ENCODE data around the gene TBC1D3B. TPM values are rescaled to one million over a fixed set of nuclear protein-coding genes. Genes with fewer than 3 reads are reported as not detected.

Gene TBC1D3B
- polyA plus RNA-seq, 2 of the 4 experiments (the other 2 are of a cell fraction): 1.5 to 5.6 TPM

DNA sequence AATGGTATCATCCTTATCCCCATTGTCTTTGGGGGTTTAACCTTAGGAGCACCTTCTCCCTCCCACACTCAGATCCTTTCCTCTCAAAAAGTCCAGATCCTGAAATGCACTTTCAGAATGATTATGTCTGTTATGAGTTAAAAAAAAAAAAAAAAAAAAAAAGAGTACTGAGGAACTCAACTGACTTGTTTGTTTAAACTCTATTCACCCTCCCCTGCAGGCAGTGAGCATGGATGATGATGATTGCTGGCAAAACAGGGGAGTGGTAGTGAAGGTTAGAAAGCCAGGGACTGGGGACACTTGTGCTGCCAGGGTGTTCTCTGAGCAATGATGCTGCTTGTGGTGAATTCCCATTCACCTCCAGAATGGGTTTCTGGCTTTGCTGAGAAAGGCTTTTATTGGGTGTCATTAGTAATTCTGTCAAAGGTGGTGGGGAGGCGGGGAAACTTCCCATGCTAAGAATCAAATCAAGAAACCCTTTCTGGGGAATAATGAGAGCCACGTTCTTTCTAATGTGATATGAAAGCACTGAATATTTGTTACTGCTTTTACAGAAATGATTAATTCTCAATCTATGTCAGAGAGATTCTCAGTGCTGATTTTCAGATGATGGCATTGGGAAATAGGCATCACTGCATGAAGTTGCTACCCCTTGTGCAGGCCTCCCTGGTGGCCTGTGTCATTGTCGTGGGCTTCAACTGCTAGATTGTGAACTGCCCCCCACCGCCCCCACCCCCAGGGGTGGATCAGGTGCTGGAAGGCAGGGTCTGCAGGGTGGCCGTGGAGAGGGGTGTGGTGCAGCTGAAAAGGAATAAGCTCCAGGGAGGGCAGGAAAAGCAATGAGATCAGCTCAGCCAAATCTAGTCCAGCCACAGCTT is 58.7 kb downstream of the TBC1D3B start (continued):
- no peak for TF ChIP-seq CBX8 (IDR thresholded peaks at IDR 0.05)
- TF ChIP-seq NR3C1 (IDR thresholded peaks at IDR 0.05): no peak
- TF ChIP-seq TFCP2L1 (CRISPR knock-in tag; IDR thresholded peaks at IDR 0.05): no peak

Other genes with a start within 250 kb of the TBC1D3B start
- 3.9 and 4.6 TPM in 2 replicates for gene RDM1, start 245.9 kb downstream of the TBC1D3B start, polyA plus RNA-seq (2011; rRNA removed)
- 3.3 to 4.3 TPM (median 3.6 TPM) in 3 replicates for gene RDM1, start 245.9 kb downstream of the TBC1D3B start, polyA plus RNA-seq (2017; fragmentation: RNase III; extraction: RNeasy Plus Mini Kit Qiagen cat#74134 plus additional on column Dnase treatment)
- gene LYZL6, start 232.9 kb downstream of the TBC1D3B start, polyA plus RNA-seq (2011; rRNA removed): not detected in 2 replicates
- not detected in 3 replicates for gene LYZL6, start 232.9 kb downstream of the TBC1D3B start, polyA plus RNA-seq (2017; fragmentation: RNase III; extraction: RNeasy Plus Mini Kit Qiagen cat#74134 plus additional on column Dnase treatment)
- not detected in 2 replicates for gene CCL16, start 195.1 kb downstream of the TBC1D3B start, polyA plus RNA-seq (2011; rRNA removed)
- gene CCL16, start 195.1 kb downstream of the TBC1D3B start, polyA plus RNA-seq (2017; fragmentation: RNase III; extraction: RNeasy Plus Mini Kit Qiagen cat#74134 plus additional on column Dnase treatment): not detected in 3 replicates
- gene CCL14, start 189.9 kb downstream of the TBC1D3B start, polyA plus RNA-seq (2011; rRNA removed): not detected in 2 replicates
- gene CCL14, start 189.9 kb downstream of the TBC1D3B start, polyA plus RNA-seq (2017; fragmentation: RNase III; extraction: RNeasy Plus Mini Kit Qiagen cat#74134 plus additional on column Dnase treatment): not detected in 3 replicates
- gene CCL15, start 175.1 kb downstream of the TBC1D3B start, polyA plus RNA-seq (2011; rRNA removed): 0.10 TPM in 1 of 2 replicates, not detected in the other
- gene CCL15, start 175.1 kb downstream of the TBC1D3B start, polyA plus RNA-seq (2017; fragmentation: RNase III; extraction: RNeasy Plus Mini Kit Qiagen cat#74134 plus additional on column Dnase treatment): not detected in 3 replicates
- gene CCL23, start 158.7 kb downstream of the TBC1D3B start, polyA plus RNA-seq (2011; rRNA removed): not detected in 2 replicates
- not detected in 3 replicates for gene CCL23, start 158.7 kb downstream of the TBC1D3B start, polyA plus RNA-seq (2017; fragmentation: RNase III; extraction: RNeasy Plus Mini Kit Qiagen cat#74134 plus additional on column Dnase treatment)
- not detected in 2 replicates for gene CCL18, start 112.4 kb downstream of the TBC1D3B start, polyA plus RNA-seq (2011; rRNA removed)
- gene CCL18, start 112.4 kb downstream of the TBC1D3B start, polyA plus RNA-seq (2017; fragmentation: RNase III; extraction: RNeasy Plus Mini Kit Qiagen cat#74134 plus additional on column Dnase treatment): not detected in 3 replicates
- gene CCL3, start 86.5 kb downstream of the TBC1D3B start, polyA plus RNA-seq (2011; rRNA removed): not detected in 2 replicates
- gene CCL3, start 86.5 kb downstream of the TBC1D3B start, polyA plus RNA-seq (2017; fragmentation: RNase III; extraction: RNeasy Plus Mini Kit Qiagen cat#74134 plus additional on column Dnase treatment): not detected in 3 replicates
- gene CCL4, start 72.8 kb downstream of the TBC1D3B start, polyA plus RNA-seq (2011; rRNA removed): not detected in 2 replicates
- gene CCL4, start 72.8 kb downstream of the TBC1D3B start, polyA plus RNA-seq (2017; fragmentation: RNase III; extraction: RNeasy Plus Mini Kit Qiagen cat#74134 plus additional on column Dnase treatment): not detected in 3 replicates
- gene CCL3L1, start 20.1 kb upstream of the TBC1D3B start, polyA plus RNA-seq (2011; rRNA removed): not detected in 2 replicates
- gene CCL3L1, start 20.1 kb upstream of the TBC1D3B start, polyA plus RNA-seq (2017; fragmentation: RNase III; extraction: RNeasy Plus Mini Kit Qiagen cat#74134 plus additional on column Dnase treatment): not detected in 3 replicates
- gene CCL4L2, start 34.4 kb upstream of the TBC1D3B start, polyA plus RNA-seq (2011; rRNA removed): not detected in 2 replicates
- gene CCL4L2, start 34.4 kb upstream of the TBC1D3B start, polyA plus RNA-seq (2017; fragmentation: RNase III; extraction: RNeasy Plus Mini Kit Qiagen cat#74134 plus additional on column Dnase treatment): not detected in 3 replicates
- 0.08 TPM in 1 of 2 replicates, not detected in the other for gene TBC1D3I, start 87.9 kb upstream of the TBC1D3B start, polyA plus RNA-seq (2011; rRNA removed)
- gene TBC1D3I, start 87.9 kb upstream of the TBC1D3B start, polyA plus RNA-seq (2017; fragmentation: RNase III; extraction: RNeasy Plus Mini Kit Qiagen cat#74134 plus additional on column Dnase treatment): 0.16 to 0.44 TPM (median 0.23 TPM) in 3 replicates
- gene TBC1D3G, start 147.2 kb upstream of the TBC1D3B start, polyA plus RNA-seq (2011; rRNA removed): 0.12 TPM in 1 of 2 replicates, not detected in the other
- gene TBC1D3G, start 147.2 kb upstream of the TBC1D3B start, polyA plus RNA-seq (2017; fragmentation: RNase III; extraction: RNeasy Plus Mini Kit Qiagen cat#74134 plus additional on column Dnase treatment): 0.08 TPM in 1 of 3 replicates, not detected in the others
- gene TBC1D3H, start 211.8 kb upstream of the TBC1D3B start, polyA plus RNA-seq (2011; rRNA removed): not detected in 2 replicates
- not detected in 3 replicates for gene TBC1D3H, start 211.8 kb upstream of the TBC1D3B start, polyA plus RNA-seq (2017; fragmentation: RNase III; extraction: RNeasy Plus Mini Kit Qiagen cat#74134 plus additional on column Dnase treatment)

Data from A549 (cell line).